ENCODE results near the gene LRIG1.
A peak's percentile ranks its signal among the peaks of the same experiment; 100 is the strongest.

Gene LRIG1, protein sequence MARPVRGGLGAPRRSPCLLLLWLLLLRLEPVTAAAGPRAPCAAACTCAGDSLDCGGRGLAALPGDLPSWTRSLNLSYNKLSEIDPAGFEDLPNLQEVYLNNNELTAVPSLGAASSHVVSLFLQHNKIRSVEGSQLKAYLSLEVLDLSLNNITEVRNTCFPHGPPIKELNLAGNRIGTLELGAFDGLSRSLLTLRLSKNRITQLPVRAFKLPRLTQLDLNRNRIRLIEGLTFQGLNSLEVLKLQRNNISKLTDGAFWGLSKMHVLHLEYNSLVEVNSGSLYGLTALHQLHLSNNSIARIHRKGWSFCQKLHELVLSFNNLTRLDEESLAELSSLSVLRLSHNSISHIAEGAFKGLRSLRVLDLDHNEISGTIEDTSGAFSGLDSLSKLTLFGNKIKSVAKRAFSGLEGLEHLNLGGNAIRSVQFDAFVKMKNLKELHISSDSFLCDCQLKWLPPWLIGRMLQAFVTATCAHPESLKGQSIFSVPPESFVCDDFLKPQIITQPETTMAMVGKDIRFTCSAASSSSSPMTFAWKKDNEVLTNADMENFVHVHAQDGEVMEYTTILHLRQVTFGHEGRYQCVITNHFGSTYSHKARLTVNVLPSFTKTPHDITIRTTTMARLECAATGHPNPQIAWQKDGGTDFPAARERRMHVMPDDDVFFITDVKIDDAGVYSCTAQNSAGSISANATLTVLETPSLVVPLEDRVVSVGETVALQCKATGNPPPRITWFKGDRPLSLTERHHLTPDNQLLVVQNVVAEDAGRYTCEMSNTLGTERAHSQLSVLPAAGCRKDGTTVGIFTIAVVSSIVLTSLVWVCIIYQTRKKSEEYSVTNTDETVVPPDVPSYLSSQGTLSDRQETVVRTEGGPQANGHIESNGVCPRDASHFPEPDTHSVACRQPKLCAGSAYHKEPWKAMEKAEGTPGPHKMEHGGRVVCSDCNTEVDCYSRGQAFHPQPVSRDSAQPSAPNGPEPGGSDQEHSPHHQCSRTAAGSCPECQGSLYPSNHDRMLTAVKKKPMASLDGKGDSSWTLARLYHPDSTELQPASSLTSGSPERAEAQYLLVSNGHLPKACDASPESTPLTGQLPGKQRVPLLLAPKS

DNA sequence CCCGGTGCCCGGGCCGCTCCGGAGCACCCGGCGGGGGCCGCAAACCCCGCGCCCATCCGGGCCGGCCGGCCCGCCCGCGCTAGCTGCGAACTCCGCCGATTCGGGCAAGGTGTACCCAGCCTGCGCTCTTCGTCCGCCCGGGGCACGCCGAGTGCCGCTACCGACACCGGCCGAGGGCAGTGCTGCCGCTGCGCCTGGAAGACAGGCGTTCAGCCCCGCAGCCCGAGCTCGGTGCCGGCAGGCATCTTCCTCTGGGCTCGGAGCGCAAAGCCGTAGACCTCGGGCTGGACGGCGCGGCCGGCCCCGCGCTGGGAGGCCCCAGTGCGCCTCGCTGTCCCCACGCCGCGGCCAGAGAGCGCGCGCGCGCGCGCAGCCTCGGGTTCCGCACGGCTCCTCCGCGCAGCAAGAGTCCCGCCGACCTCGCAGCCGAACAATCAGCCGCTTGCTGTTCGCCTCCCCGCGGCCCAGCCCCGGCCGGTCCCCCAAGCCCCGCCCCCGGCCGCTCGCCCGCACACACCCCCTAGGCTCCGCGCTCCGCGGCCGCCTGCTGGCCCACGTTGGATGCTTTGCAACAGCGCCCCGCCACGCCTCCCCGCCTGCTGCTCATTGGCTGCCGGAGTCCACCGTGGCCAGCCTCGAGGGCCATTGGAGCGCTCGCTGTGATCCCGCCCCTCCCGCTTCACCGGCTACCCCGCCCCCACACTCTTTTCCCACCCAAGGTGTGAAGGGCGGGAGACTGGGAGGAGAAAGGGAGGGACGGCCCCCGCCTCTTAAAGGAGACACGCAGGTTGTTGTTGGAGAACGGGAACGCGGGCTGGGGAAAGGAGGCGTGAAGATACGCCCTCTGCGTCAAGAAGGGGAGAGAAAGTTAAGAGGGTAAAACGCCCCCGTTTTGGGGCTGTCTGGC lies at the start of gene LRIG1:
LRIG1 (minus strand) TSS at position 447 of the 907 bp plus-strand sequence. CDS start 615 bp downstream, outside the sequence.
- peak; percentile 95 for DNase-seq

DNA sequence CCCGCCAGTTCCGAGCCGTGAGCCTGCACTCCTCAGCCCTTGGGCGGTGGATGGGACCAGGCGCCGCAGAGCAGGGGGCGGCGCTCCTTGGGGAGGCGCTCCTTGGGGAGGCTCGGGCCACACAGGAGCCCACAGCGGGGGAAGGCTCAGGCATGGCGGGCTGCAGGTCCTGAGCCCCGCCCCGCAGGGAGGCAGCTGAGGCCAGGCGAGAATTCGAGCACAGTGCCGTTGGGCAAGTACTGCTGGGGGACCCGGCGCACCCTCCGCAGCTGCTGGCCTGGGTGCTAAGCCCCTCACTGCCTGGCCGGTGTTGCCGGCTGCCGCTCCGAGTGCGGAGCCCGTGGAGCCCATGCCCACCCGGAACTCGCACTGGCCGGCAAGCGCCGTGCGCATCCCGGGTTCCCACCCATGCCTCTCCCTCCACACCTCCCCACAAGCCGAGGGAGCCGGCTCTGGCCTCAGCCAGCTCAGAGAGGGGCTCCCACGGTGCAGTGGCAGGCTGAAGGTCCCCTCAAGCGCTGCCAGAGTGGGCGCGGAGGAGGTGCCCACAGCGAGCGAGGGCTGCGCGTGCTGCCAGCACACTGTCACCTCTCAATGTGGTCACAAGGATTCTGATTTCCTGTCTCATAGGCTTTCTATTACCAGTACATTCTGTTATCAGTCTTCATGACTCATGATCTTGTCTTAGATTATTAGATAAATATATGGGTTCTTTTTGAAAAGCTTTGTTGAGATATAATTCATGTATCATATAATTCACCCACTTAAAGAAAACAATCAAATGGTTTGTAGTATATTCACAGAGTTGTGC lies 44.0 kb upstream of the LRIG1 start:
- no peak for DNase-seq

DNA sequence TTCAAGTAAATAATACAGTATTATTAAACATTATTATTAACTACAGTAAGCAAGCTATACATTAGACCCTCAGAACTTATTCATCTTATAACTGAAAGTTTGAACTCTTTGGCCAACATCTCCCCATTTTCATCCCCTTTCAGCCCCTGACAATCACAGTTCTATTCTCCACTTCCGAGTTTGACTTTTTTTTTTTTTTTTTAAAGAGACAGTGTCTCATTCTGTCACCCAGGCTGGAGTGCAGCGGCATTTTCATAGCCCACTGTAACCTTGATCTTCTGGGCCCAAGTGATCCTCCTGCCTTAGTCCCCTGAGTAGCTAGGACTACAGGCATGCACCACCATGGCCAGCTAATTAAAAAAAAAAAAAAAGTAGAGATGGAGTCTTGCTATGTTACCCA lies 41.3 kb upstream of the LRIG1 start:
- no peak for DNase-seq

DNA sequence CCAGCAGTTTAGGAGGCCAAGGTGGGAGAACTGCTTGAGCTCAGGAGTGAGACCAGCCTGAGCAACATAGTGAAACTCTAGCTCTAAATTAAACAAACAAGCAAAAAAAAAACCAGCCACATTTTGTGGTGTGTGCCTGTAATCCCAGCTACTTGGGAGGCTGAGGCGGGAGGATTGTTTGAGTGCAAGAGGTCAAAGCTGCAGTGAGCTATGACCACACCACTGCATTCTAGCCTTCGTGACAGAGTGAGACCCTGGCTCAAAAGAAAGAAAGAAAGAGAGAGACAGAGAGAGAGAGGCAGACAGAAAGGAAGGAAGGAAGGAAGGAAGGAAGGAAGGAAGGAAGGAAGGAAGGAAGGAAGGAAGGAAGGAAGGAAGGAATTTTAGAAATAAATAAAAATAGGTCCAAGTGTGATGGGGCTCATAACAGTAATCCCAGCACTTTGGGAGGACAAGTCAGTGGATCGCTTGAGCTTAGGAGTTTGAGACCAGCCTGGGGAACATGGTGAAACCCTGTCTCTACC lies 38.7 kb upstream of the LRIG1 start:
- DNase-seq: no peak

DNA sequence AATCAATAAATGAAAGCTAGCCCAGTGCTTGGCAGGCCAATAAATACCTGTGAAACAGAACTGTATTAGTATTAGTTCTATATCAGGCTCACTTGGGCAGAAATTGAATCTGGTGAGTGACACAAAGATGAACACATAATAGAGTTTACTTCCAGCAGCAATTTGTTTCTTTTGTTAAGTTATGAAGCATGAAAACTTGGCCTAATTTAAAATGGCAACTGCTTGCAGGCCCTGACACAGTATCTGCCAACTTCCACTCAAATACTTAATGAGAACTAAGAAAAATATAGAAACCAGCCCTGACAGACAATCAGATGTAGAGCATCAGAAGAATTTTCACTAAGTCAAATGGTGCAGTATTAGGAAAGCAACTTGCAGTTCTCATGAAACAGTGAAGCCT lies 37.6 kb upstream of the LRIG1 start:
- no peak for DNase-seq

DNA sequence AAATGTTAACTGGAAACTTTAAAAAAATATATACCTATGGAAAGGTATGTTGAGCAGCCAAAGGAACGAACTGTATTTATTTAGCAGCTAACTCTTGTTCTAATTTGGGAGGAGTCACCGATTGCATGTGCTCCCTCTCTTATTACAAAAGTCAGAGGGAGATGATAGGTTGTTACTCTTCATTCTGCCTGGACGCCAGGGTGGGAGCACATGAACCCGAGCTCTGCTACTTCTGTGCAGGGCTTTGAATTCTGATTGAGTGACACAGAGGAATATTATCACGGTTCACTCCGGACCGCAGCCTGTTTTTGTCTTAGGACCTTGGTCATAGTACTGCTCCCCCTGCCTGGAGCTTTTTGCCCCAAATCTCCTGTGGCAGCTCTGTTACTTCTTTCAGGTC lies 36.9 kb upstream of the LRIG1 start:
- no peak for DNase-seq

DNA sequence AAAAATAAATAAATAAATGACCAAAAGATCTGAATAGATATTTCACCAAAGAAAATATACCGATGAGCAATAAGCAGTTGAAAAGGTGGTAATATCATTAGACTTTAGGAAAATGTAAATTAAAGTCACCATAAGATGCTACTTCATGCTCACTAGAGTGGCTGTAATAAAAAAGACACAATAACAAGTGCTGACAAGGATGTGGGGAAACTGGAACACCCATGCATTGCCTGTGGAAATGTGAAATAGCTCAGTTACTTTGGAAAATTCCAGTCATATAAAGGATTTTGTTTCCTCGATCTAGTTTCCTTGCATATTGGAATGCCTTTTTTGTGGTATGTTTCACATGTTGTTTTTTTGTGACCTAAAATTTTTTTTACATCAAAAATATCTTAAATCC lies 36.0 kb upstream of the LRIG1 start:
- DNase-seq: no peak

DNA sequence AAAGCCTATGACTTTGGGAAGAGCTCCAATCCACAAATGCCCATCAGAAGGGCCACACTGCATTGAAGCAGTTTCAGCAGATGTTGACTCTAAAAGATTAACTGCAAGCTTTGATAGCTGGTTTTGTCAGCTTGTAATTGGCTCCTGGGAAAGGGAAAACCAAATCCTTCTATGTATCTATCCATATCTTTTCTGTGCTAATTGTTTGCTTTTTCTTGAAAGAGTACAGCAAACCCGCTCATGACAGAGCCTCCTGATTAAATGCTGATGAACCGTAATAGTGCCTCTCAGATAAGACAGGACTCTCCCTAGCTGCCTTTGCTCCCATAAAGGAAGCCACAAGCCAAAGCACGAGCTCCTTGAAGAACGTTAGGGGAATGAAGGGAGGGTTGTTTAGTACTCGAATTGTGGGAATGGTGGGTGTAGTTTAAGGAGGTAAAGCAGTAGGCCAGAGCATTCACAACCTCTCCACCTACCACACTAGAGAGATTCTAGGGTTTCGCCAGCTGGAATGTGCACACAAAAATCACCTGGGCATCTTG lies 33.6 kb upstream of the LRIG1 start:
- DNase-seq: no peak

DNA sequence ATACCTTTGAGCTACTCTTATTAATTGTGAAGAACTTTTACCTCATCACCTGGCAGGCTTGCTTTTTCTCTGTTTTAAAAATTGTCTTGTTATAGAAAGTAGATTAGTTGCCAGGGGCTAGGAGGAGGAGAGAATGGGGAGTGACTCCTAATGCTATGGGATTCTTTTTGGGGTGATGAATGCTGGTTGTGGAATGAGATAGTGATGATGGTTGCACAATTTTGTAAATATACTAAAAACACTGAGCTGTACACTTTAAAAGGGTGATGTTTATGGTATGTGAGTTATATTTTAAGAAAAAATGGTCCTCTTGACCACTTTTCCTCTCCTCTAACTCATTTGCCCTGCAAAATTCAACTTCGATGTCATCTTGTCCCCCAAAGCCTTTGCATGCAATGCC lies 31.8 kb upstream of the LRIG1 start:
- no peak for DNase-seq

DNA sequence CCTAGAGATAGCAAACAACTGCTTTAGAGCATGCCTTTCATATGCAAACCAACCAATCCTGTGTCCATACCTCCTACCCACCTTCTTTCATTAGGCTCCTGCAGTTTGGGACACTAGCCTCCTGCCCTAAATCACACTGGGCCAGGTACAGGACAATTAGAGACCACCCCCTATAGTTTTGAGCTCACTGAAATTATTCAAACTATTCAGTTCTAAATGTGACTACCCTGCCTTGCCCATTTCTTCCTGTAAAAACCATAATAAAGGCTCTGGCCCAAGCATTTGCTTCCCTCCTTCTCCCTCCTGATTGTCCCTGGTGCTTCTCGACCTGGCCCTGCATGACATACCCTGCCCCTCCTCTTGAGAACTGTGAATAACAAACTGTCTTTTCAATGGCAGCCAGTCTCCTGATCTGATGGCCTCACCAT lies 31.4 kb upstream of the LRIG1 start:
- no peak for DNase-seq

DNA sequence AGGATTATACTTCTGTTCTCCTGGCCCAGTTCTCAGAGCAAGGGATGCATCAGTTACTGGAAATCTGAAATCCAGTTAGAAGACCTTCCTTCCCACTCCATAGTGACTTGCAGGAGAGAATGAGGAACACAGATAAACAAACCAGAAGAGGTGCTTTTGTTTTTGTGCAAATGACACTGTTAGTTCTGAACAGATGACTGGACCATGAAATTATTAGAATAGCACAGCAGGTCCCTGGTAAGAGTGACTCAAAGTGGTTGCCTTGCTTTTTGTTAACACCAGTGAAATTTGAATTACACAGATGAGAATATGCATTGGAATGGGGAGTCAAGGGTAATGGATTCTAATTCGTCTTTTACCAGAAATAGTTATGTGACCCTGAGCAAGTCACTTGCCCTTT lies 30.4 kb upstream of the LRIG1 start:
- no peak for DNase-seq

DNA sequence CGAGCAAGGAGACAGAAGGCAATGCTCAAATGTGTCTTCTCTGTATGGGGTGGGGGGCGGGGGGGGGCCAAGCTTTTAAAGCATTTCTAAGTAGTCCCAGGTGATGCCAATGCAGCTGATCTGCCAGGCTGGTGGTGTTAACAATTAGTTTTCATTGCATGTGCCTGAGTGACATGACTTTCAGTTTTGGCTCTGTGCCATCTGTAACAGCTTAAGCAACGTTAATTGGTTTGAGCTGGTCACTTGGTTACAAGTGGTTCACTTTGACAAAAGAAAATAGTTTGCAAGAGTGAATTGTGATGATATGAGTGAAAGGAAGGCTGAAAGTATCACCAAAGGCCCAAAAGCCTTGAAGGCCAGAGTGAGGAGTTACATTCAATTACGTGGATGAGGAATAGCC lies 26.4 kb upstream of the LRIG1 start:
- no peak for DNase-seq

DNA sequence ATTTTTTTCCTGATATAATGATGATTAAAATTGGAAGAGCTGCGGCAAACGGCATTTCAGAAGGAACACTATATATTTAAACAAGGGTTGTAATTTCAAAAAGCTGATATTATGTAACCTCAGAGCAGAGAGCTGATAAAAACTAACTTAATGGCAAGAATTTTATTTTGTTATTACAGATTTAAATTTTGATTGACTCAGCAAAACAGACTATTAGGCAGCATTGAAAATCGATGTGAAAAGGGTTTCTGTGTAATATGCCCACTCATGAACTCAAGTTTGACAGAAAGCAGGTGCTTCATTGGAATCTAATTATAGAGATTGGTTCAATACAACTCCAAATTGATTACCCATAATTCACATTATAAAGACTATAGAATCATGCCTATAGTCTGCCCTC lies 24.9 kb upstream of the LRIG1 start:
- no peak for DNase-seq

DNA sequence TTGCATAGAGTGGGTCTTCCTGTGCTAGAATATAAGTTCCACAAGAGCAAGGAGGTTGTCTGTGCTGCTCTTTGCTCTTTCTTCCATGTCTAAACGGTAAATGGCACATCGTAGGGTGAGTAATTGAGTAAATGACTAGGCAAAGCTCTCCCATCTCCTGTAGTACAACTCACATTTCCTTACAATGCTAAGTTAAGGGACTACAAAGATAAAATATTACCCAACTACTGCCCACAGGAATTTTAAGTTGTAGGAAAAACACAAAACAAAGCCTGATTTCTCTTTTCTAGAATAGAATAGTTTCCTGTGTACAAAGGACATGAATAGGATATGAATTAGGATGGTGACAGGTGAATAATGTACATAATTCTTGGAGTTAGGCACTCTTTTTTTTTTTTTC lies 19.9 kb upstream of the LRIG1 start:
- DNase-seq: no peak

DNA sequence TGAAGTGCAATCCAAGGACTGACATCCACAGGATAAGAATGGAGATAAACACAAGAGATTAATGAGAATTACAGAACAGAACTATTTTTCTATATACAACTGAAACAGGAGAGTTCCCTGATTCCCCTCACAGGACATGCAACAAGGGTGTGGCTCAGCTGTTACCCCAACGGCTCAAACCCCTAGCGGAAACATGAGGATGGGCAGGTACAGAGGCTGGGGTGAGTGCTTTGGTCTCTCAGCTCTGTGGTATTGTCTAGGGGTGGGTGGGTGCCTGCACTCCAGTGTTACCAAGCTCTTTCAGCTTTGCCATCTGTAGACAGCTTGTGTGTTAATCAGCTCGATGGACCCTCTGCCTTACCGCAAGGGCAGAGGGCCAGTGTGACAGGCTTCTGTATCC lies 17.8 kb upstream of the LRIG1 start:
- no peak for DNase-seq

DNA sequence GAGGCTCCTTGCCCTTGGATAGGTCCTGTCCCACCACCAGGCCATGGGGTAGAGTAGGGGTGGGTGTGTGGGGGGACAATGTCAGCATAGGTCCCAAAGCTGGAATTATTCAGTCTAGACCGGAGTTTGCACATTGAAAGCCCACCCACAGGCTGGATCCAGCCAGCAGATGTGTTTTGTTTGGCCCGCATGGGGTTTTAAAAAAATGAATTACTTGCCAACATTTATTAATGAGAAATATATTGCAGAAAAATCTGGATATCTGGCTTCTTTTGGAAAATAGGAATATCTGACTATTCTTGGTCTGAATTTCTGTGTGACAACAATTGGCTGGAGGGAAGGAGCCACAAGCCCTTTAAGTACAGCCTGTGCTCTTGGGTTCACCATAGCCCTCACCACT lies 17.3 kb upstream of the LRIG1 start:
- DNase-seq: no peak

DNA sequence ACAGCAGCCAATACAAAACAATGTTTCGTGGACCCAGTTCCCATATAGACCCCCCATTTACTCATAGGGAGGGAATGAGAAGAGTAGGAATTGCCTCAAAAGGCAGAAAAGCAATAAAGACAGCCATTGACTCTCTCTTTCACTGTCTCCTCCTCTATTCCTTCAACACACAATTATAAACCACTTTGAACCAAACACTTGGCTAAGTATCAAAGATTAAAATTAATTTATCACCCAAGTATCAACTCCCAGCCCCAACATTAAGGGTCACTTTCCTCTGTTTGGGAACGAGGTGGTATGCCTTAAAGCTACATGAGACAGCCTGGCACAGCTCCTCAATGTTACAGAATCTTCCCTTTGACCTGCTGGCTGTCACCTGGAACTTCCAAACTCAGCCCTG lies 16.4 kb upstream of the LRIG1 start:
- no peak for DNase-seq

DNA sequence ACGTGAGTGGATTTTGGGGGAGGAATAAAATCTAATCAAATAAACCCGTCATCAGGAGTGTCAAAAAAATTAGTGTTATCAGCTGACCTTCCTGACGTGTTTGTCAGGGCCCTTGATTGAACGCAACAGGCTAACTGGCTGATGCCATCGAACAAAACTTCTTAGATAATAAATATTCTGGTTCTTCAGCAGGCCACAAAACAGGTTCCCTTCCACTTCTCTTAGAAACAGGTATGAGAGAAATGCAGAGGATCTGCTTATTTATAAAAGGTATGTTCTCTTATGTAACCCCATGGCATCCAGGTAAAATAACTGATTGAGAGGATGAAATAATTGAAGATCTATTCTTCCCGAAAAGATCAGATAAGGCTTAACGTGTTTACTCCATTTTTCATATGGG lies 7.6 kb upstream of the LRIG1 start:
- no peak for DNase-seq

DNA sequence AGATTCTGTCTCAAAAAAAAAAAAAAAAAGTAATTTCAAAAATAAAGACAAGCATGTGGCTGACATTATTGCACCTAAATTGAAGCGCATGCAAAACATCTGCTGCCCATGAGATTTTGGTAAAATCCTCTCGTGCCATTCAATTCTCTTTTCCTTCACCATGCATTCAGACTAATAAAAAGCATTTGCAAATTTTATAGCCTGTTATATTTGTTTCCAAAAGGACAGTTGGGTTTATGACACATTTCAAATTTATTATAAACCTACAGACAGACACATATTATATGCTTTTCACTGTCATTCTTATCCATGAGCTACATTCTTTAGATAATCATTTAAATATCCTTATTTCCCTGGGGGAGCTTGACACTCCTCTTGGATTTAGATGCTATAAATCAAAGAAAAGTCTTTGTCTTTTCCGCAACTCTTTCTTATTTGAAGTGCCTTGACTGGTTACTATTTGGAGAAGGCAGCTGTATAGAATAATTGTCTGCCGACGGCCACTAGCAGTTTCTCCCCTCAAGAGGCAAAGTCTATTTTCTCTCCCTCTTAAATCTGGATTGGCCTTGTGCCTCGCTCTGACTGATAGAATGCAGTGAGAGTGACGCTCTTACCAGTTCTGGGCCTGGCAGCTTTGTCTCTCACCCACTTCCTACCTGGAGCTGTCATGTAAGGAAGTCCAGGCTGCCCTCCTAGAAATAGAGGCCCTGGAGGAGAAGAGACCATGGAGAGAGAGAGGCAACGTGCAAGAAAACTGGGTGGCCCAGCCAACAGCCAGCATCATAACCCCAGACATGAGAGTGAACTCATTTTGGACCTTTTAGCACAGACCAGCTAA lies 6.8 kb upstream of the LRIG1 start:
- DNase-seq: no peak

DNA sequence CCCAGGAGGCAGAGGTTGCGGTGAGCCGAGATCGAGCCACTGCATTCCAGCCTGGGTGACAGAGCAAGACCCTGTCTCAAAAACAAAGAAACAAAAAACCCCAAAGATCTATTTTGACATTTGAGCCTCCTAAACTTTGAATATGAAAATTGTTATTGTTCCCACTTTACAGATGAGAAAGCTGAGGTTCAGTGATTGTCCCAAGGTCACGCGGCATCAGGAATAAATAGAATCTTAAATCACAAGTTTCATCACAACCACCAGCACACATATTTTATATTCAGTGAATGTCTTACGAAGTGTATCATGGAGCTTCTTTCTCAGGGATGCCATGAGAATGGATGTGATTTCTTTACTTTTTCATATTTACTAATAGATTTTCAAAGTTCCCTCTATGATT lies 5.3 kb upstream of the LRIG1 start:
- no peak for DNase-seq

All from kidney glomerular epithelial cell (primary cell).